Measurements from ENCODE around the gene PISD. TPM values are rescaled to one million over a fixed set of nuclear protein-coding genes. Genes with fewer than 3 reads are reported as not detected.

The PISD gene
- total and polyA plus RNA-seq, 9 of the 15 experiments (the other 6 are each of a cell fraction or from before 2014, with no cell fraction given), result 24.5 to 65.9 (median 36.6) TPM

DNA sequence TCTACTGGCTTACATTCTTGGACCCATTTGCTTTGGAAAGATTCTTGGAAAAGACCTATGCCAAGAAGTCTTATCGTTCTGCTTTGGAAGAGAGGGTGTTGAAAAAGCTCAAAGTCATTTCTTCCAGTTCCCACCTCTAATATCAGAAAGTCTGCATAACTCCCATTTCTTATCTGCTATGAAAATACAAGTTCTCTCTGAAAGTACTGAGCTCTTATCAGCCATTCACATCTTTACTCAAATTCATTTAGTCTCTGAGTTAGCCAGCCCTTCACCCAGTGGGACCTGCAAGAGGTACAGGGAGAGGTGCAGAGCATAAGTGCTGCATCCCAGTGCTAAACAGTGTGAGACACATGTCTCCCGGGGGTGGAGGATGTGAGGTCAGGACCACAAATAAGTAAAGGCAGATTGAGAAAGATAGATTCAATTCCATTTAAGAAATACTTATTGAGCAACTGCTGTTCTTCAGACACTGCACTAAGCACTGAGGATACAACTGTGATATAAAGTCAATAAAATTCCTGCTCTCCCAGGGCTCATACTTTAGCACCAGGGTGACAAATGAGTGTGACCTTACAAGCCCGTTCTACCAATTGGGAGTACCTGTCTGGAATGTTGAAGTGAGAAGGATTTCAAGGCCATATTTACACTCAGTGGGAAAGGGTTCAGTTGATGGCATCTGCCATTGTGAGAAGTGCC lies 76.7 kb downstream of the PISD start (continued):
- TF ChIP-seq NKRF (IDR thresholded peaks at IDR 0.05; ENCODE audit: borderline replicate concordance), result no peak
- no peak for TF ChIP-seq ZNF165 (CRISPR knock-in tag; IDR thresholded peaks at IDR 0.05; ENCODE audit: borderline replicate concordance)
- TF ChIP-seq TBL1XR1 (IDR thresholded peaks at IDR 0.05; ENCODE audit: low read length in 2 of 2), result peak in 1 of 2 experiments; percentile 74; a peak in 2 of 4 replicates
- TF ChIP-seq MAZ (CRISPR knock-in tag; conservative IDR thresholded peaks at IDR 0.05 in 1 of 2, IDR thresholded peaks at IDR 0.05 in 1 of 2), result peak in 1 of 2 experiments; percentile 33; a peak in 2 of 4 replicates
- no peak for TF ChIP-seq ZNF175 (CRISPR knock-in tag; IDR thresholded peaks at IDR 0.05; ENCODE audit: low read depth)
- no peak for TF ChIP-seq PYGO2 (tag; IDR thresholded peaks at IDR 0.05)
- TF ChIP-seq ZNF696 (CRISPR knock-in tag; conservative IDR thresholded peaks at IDR 0.05), result no peak
- TF ChIP-seq SRSF9 (IDR thresholded peaks at IDR 0.05; ENCODE audit: borderline replicate concordance, low read depth, low read length), result no peak
- TF ChIP-seq TCF3 (CRISPR knock-in tag; IDR thresholded peaks at IDR 0.05), result peak; percentile 66
- no peak for TF ChIP-seq SLC30A9 (CRISPR knock-in tag; IDR thresholded peaks at IDR 0.05)
- TF ChIP-seq MLX (CRISPR knock-in tag; conservative IDR thresholded peaks at IDR 0.05), result no peak
- TF ChIP-seq PHB2 (IDR thresholded peaks at IDR 0.05; ENCODE audit: low read depth), result no peak
- TF ChIP-seq CREB1 (IDR thresholded peaks at IDR 0.05), result no peak
- TF ChIP-seq CREB1 (CRISPR knock-in tag; IDR thresholded peaks at IDR 0.05), result no peak
- TF ChIP-seq SMARCB1 (IDR thresholded peaks at IDR 0.05; ENCODE audit: insufficient read length, low read depth), result no peak
- TF ChIP-seq PURB (CRISPR knock-in tag; IDR thresholded peaks at IDR 0.05; ENCODE audit: low read depth), result no peak
- TF ChIP-seq ZSCAN32 (CRISPR knock-in tag; IDR thresholded peaks at IDR 0.05), result no peak
- no peak for TF ChIP-seq BACH1 (tag; IDR thresholded peaks at IDR 0.05)
- no peak for TF ChIP-seq L3MBTL2 (IDR thresholded peaks at IDR 0.05)
- no peak for TF ChIP-seq KAT2B (IDR thresholded peaks at IDR 0.05; ENCODE audit: low read depth, low read length)
- TF ChIP-seq, protein P1, sequence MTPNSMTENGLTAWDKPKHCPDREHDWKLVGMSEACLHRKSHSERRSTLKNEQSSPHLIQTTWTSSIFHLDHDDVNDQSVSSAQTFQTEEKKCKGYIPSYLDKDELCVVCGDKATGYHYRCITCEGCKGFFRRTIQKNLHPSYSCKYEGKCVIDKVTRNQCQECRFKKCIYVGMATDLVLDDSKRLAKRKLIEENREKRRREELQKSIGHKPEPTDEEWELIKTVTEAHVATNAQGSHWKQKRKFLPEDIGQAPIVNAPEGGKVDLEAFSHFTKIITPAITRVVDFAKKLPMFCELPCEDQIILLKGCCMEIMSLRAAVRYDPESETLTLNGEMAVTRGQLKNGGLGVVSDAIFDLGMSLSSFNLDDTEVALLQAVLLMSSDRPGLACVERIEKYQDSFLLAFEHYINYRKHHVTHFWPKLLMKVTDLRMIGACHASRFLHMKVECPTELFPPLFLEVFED (CRISPR knock-in tag; conservative IDR thresholded peaks at IDR 0.05), result no peak
- no peak for TF ChIP-seq NR1H2 (CRISPR knock-in tag; IDR thresholded peaks at IDR 0.05)
- no peak for TF ChIP-seq ZNF408 (CRISPR knock-in tag; IDR thresholded peaks at IDR 0.05; ENCODE audit: low read depth)
- TF ChIP-seq PHTF2 (CRISPR knock-in tag; IDR thresholded peaks at IDR 0.05), result no peak
- no peak for TF ChIP-seq ELF2 (CRISPR knock-in tag; IDR thresholded peaks at IDR 0.05)
- no peak for TF ChIP-seq EP400 (IDR thresholded peaks at IDR 0.05)
- TF ChIP-seq ZNF124 (CRISPR knock-in tag; IDR thresholded peaks at IDR 0.05), result no peak
- peak; percentile 42; the same call in 1 of the 2 replicates for TF ChIP-seq ADNP (tag; IDR thresholded peaks at IDR 0.05)
